HG03175 (cell line): ENCODE results near the gene ATP13A4.

Experiments used
- ATAC-seq: cut with Tn5 transposase; IDR thresholded peaks from one replicate; pipeline ENCODE4 v1.9.1; 2021; ENCODE audit warnings: mild to moderate bottlenecking, moderate library complexity; ENCODE audit not compliant: unreplicated experiment

Gene ATP13A4

DNA sequence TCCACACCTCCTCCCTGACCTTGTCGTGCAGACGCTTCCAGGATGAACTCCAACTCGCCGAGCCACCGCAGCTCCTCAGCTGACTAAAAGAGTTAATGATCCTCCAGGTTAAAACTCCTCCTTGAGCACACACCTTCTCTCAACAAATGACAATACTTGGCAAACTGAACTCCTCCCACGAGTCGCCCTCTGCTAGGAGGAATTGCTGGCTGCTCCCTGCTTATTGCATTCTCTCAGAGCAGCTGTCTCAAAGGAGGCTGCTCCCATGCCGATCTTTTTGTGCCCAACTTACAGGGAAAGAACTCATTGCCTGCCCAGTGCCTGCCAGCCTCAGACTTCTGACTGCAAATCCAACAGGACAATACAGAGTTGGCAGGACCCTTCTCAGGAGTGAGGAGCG lies at the start of gene ATP13A4:
Gene ATP13A4 (minus strand): TSS at position 85 of the 400 bp plus-strand sequence. CDS start 96 bp downstream, outside the sequence.
- ATAC-seq = no peak

- ATAC-seq = no peak
These were observed 44.7 kb upstream of the ATP13A4 start for GRCh38 chr3:193599393-193599792.

- no peak for ATAC-seq
These were observed 43.5 kb upstream of the ATP13A4 start for GRCh38 chr3:193598202-193598601.

DNA sequence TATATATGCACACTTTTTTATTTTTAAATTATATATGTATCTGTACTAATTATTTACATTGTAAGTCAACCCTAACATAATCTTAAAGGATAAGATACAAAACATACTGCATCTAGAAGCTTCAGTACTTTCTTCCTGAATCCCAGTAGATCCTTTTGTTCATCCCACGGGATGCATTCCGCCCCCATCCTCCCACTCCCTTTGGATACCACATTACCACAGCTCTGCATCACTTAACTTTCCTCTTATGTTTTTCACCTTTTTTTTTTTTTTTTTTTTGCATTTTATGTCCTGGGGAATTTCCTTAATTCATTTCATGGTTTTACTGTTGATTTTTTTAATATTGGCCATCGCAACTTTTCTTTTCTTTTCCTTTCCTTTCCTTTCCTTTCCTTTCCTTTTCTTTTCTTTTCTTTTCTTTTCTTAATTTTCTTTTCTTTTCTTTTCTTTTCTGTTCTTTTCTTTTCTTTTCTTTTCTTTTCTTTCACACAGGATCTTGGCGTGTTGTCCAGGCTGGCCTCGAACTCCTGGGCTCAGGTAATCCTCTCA lies 41.3 kb upstream of the ATP13A4 start:
- no peak for ATAC-seq

- no peak for ATAC-seq
These were observed 40.4 kb upstream of the ATP13A4 start for GRCh38 chr3:193594946-193595689.

GRCh38 chr3:193593668-193594030 lies 39.0 kb upstream of the ATP13A4 start:
- ATAC-seq = peak; percentile 29

DNA sequence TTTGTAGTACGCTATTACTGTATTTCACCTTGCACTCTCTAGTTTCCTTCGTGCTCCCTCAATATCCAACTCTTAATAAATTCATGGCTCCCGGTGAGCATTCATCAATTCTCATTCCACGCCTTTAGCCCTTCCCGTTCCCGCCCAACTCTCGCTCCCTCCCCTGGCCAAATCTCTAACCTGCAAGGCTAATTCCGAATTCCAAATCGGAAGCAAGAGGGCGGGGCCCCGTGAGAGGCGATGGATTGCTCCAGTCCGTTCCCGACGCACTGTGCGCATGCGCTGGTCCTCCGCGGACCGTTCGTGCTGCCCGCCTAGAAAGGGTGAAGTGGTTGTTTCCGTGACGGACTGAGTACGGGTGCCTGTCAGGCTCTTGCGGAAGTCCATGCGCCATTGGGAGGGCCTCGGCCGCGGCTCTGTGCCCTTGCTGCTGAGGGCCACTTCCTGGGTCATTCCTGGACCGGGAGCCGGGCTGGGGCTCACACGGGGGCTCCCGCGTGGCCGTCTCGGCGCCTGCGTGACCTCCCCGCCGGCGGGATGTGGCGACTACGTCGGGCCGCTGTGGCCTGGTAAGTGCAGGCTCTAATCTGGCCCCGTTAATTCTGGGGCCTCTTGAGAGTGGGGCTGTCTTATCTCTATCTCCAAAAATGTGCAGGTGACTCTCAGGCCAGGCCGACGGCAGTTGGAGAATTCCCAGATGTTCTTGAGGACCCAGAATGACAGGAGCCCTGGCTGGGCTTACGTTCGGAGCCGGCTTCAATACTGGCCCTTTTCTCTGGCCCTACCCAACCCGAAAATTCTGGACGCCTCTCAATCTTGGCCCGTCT lies 38.4 kb upstream of the ATP13A4 start, which contains the start of gene OPA1:
Gene OPA1 (plus strand): TSS at position 368 of the 827 bp plus-strand sequence. CDS start 170 bp downstream, at position 538.
- peak; percentile 98 for ATAC-seq

GRCh38 chr3:193590088-193590856 lies 35.6 kb upstream of the ATP13A4 start:
- ATAC-seq = no peak

GRCh38 chr3:193589616-193590015 lies 34.9 kb upstream of the ATP13A4 start:
- ATAC-seq = no peak

- ATAC-seq = no peak
These were observed 34.4 kb upstream of the ATP13A4 start for GRCh38 chr3:193589129-193589528.

GRCh38 chr3:193586526-193586925 lies 31.8 kb upstream of the ATP13A4 start:
- ATAC-seq = no peak

DNA sequence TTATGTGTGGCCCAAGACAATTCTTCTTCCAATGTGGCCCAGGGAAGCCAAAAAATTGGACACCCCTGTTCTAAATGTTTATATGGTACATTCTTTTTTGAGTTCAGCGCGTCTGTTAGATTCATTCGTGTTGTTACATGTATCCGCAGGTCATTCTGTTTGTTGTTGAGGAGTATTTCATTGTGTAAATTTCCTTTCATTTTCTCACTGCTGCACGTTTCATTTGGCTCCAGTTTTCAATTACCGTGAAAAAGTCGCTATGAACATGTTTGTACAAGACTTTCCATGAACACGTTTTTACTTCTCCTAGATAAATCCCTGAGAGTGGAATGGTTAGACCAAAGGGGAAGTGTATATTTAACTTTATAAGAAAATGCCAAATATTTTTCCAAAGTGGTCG lies 30.8 kb upstream of the ATP13A4 start:
- no peak for ATAC-seq

DNA sequence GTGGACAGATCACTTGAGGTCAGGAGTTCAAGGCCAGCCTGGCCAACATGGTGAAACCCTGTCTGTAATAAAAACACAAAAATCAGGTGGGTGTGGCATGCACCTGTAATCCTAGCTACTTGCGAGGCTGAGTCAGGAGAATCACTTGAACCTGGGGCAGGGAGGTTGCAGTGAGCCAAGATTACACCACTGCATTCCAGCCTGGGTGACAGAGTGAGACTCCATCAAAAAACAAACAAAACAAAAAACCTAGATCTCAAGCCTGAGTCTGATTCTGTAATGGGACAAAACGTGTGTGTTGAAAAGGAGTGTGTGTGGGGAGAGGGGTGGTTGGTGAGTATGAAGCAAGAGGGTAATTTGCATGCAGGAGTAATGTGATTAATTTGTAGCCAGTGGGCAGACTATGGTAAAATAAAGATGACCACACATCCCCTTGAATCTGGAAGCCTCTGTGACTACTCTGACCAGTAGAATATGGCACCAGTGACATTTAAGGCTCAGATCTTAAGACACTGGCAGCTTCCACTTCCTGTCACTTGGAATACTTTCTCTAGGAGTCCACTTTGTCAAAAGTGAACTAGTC lies 19.9 kb upstream of the ATP13A4 start:
- ATAC-seq = peak; percentile 52

DNA sequence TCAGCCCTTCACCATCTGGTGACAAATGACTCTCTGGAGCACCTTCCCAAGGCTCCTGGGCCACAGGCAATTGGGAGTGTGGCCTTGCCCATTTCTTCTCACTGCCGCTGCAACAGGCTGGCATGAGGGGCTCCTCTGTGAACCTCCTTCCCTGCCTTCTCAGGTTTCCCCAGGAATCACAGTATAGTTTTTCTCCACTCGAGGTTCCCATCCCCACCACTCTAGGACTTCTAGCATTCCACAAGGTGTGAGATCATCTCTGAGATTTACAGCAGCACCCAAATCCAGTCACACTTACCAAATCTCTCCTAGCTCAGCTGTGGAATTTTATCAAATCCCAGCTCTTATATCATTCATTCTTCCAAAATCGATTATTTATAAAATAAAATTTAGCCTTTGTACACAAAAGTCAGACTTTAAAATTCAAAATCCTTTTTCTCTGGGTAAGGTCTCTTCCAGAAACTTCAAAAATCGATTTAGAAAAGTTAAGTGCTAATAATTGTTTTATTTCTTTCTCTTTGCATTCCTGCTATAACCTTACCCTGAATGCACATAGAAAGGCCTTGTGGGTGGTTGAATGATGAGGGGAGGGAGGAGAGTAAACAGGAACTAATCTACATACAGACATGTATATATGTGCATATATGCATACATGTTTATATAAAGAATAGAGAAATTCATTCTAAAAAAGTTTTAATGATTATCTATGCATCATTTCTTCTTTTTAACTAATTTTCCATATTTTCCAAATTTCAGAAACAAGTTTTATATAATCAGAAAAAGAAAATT lies 18.9 kb upstream of the ATP13A4 start:
- no peak for ATAC-seq

DNA sequence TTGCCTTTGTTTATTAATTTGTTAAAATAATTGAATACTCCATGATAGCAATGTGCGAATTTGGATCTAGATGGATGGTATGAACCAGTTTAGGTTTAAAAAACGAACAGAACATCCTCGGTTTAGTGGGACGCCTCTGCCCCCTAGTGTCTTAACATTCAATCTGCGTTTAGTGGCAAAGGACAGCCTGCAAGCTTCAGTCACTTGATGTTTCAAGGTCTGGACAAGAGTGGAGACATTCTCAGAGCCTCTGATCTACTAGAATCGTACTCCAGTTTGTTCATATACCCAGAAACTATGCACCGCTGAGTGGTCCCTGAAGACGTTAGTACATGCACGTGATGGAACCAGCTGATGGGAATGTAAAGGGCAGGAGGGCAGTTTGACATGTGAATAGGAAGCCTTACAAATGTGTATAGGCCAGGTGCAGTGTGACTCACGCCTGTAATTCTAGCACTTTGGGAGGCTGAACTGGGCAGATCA lies 17.8 kb upstream of the ATP13A4 start:
- peak; percentile 78 for ATAC-seq

- ATAC-seq = no peak
These were observed 14.4 kb upstream of the ATP13A4 start for GRCh38 chr3:193569119-193569518.

DNA sequence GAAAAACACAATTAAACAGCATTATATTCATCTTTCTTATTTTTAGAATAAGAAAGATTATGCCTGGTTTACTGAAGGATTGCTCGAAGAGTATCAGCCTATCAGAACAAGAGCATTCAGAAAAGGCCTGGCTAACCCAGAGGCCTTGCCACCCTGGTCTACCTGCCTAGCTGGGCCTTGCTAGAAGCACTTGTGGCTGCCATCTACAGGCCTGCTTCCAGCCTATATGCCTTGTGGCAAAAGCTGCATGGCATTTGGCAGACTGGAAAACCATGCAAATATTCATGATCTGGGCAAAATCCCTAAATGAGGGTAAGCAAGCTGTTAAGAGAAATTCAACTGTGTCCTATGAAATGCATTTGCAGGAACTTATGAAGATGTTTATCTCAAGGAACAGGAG lies 9.3 kb upstream of the ATP13A4 start:
- ATAC-seq = no peak

GRCh38 chr3:193563426-193563825 lies 8.7 kb upstream of the ATP13A4 start:
- no peak for ATAC-seq

GRCh38 chr3:193560870-193561269 lies 6.2 kb upstream of the ATP13A4 start:
- ATAC-seq = no peak

DNA sequence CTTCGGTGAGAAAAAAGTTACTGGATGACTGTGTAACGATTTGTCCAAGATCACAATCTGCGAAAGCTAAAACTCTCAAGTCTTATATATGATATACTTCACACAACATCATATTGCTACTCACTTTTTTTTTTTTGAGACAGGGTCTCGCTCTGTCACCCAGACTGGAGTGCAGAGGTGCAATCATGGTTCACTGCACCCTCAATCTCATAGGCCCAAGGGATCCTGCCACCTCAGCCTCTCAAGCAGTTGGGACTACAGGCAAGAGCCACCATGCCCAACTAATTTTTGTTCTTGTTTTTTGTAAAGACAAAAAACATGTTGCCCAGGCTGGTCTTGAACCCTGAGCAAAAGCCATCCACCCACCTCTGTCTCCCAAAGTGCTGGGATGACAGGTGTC lies 5.4 kb upstream of the ATP13A4 start:
- ATAC-seq = no peak
